GM21367 (cell line): ENCODE data around the gene DDR2.
"Not testable (repeated sequence)": the region's sequence is repeated elsewhere in the genome, so short reads cannot be mapped to it uniquely, and the experiment has no call there.

ENCODE experiments used
- ATAC-seq: cut with Tn5 transposase; IDR thresholded peaks from one replicate; pipeline ENCODE4 v1.9.1; 2021; ENCODE audit not compliant: unreplicated experiment

The DDR2 gene

GRCh38 chr1:162632217-162632666 is at the start of gene DDR2:
TSS of gene DDR2 (plus strand) at chr1:162632464. CDS start at chr1:162719064, 86,600 bp downstream.
- no peak for ATAC-seq

DNA sequence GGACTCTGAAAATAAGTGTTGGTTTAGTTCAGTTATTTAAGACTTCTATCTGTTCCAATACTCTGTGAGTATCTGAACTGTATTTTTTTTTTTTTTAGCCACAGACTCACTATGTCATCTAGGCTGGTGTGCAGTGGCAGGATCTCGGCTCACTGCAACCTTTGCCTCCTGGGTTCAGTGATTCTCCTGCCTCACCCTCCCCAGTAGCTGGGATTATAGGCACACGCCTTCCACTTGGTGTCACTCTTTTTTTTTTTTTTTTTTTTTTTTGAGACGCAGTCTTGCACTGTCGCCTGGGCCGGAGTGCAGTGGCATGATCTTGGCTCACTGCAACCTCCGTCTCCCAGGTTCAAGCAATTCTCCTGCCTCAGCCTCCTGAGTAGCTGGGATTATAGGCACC is 49.4 kb upstream of the DDR2 start:
- not testable (repeated sequence) for ATAC-seq

GRCh38 chr1:162585101-162585500 is 47.2 kb upstream of the DDR2 start:
- not testable (repeated sequence) for ATAC-seq

GRCh38 chr1:162587347-162587746 is 44.9 kb upstream of the DDR2 start:
- ATAC-seq = no peak

- no peak for ATAC-seq
Observed at GRCh38 chr1:162587761-162588260, 44.5 kb upstream of the DDR2 start.

DNA sequence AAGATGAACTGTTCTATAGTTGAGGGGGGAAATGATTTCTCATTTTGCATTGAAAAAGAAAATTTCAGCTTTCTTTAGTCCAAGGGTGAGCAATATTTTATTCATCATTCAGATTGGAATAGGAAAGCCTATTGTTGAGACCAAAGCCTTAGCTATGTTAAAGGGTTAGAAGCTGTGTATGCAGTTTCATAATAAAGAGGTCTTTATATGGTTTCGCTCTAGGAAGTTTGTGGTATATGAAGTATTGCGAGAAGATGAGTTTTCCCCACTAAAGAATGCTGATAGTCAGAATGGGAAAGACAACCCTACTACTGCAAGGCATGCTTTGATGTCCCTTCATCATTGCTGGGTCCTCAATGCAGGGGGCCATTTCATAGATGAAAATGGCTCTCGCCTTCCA is 42.2 kb upstream of the DDR2 start:
- ATAC-seq = no peak

- no peak for ATAC-seq
Observed at GRCh38 chr1:162590686-162591085, 41.6 kb upstream of the DDR2 start.

DNA sequence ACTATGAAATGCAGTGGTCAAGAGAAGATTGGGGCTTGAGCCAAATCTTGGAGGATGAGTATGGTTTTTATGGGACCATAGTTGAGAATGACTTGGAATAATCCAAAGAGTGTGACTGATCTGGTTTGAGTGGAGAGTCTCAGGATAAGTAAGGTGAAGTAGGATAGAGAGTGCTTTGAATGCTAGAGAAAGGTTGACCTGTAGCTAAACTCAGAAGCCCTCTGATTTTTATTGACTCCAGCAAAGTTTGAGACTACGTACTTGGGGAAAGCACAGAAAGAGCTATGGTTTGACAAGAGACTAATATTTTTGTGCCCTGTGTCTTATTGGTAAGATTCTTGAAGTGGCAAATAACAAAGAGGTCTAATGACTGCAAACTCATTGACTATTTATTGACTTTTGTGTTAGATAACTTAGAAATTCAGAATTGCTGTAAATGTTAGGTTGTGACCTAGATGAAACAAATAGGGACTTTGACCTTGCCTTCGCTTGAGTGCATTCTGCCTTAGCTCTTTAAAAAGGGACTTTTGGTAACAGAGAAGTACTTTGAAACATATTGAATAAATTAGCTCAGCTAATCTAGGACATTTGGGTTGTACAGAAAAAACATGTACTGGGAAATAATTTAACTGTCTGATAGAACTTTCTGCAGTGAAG is 35.6 kb upstream of the DDR2 start:
- no peak for ATAC-seq

- no peak for ATAC-seq
Observed at GRCh38 chr1:162599451-162599850, 32.8 kb upstream of the DDR2 start.

DNA sequence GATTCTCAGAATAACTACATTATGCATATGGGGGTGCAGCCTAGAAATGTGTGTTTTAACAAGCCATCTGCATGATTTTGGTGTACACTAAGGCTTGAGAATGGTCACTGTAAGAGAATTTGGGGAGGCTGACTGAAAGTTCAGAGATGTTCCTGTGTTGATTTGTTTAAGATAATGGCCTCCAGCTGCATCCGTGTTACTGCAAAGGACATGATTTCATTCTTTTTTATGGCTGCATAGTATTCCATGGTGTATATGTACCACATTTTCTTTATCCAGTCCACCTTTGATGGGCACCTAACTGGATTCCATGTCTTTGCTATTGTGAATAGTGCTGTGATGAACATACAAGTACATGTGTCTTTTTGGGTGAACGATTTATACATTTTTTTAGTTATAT is 29.1 kb upstream of the DDR2 start:
- not testable (repeated sequence) for ATAC-seq

DNA sequence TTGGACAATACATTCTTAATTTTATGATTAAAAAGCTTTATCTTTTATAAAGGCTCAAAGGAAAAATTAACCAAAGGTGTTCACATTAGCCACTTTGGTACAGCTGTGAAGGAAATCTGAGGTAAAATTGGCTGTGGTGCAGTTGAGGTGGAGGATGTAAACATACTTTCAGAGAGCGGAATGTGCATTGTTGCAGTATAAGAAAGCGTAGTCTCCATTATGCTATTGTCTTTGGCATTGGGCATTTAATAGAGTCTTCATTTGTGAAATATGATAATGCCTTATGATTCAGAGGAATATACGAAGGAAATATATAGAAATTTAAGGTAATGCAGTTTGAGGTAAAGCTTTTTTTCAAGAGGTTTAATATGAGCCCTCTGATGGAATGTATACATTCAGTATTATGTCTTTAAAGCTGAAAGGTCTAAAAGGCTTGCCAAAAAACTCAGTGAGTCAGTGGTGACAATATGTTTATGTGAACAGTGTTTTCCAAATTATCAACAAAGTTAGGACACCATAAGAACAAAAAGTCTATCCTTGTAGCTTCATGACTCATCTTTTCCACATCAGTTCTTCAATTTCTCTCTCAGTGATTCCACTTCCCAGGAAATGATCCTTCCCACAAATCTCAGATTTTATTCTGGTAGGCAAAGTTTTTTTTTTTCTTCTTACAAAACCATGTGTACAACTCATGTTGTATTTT is 26.9 kb upstream of the DDR2 start:
- no peak for ATAC-seq

DNA sequence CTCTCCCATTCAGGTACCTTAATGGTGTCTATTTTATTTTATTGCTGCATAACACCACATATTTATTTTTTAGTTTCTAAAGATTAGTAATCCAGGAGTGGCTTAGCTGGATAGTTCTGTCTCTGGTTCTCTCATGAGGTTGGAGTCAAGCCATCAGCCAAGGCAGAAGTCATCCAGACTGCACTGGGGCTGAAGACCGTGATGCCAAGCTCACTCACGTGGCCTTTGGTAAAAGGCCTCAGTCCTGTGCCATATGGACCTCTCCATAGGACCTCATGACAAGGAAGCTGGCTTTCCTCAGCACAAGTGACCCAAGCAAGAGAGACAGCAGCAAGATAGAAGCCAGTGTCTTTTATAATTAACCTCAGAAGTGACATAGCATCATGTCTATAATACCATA is 23.0 kb upstream of the DDR2 start:
- no peak for ATAC-seq

DNA sequence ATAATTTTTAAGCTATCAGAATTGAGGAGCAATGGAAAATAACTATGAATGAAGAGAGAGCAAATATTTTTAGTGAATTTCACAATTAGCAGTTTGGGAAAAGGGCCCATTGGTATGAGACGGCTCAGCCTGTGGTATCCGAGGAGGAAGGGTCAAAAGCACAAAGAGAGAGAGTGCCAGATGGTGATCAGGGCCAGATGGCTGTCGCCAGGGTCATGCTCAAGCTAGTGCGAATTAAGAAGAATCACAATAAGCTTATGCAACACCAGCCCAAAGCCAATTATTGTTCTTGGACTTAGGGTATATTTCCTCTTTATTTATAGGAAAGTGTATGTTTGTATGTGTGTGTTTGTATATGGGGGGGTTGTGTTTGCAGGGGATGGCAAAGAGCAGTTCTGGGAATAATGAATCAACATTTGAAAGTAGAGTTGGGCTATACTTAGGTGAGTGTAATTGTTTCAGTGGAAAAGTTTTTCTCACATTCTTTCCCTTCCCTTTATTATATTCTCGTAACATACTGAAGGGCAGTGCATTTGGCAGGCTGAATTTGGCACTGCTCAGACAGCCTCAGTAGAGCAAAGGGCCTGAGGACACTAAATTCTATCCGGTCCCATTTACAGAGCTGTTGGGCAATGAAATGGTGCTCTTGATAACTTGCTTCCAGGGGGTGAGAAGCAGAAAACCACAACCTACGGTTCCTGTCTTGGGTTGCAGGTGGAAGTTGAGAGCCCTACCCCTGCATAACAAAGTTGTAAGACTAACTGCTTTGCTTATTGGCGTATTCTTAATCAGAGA is 19.5 kb upstream of the DDR2 start:
- no peak for ATAC-seq

- ATAC-seq = no peak
Observed at GRCh38 chr1:162616848-162617247, 15.4 kb upstream of the DDR2 start.

DNA sequence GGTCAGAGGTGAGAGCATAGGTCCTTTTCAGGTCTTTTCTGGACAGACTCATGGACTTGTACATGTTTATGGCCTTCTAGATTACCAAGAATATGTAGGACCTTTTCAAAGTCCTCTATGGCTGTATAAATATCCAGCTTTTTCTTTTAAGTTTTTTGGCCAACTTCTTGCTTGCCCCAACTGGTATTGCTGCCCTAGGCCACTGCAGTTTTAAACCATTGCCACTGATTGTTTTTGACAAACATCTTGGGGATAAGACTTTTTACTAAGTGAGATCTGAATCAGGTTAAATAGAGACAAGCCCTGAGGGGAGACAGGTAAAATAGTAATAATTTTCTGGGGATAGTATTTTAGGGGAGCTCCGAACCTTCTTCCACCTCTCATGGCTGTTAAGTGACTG is 14.8 kb upstream of the DDR2 start:
- ATAC-seq = no peak

DNA sequence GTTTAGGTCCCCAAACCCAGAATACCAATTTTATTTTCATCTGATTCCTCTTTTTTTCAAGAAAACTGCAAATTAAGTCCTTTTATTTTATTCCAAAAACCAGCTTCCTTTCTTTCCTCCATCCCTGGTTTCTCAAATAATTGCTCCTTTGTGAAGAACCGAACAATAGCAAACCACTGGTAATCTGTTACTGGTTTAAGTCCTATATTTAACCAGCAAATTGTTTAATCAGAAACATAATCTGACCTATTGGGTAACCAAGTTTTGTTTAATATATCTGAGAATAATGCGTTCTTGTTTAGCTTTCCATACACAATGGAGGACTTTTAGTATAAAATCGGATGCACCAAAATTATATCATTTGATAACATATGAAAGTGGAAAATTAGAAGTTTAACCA is 13.2 kb upstream of the DDR2 start:
- ATAC-seq = no peak

DNA sequence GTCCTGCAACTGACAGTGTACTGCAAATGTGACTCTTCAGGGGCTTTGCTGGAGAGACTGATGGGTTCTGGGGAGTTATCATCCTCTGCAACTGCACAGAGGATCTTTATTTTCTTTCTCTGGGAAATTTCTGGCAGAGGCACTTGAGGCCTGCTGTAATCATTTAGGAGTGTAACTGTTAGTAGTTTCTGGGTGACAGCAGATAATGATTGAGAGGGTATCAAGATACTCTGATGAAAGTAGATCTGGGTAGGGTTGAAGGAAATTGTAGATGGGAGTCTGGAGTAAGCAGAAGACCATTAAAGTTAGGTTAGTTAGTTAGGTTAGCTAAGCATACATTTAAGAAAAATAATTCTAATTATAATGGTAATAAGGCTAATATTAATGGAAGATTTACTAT is 11.0 kb upstream of the DDR2 start:
- no peak for ATAC-seq

GRCh38 chr1:162625679-162626078 is 6.6 kb upstream of the DDR2 start:
- ATAC-seq = no peak

GRCh38 chr1:162626094-162626493 is 6.2 kb upstream of the DDR2 start:
- ATAC-seq = no peak

- ATAC-seq = no peak
Observed at GRCh38 chr1:162626761-162627160, 5.5 kb upstream of the DDR2 start.

GRCh38 chr1:162627662-162628296 is 4.5 kb upstream of the DDR2 start:
- ATAC-seq = no peak
